ENCODE measurements around the gene CXCL16.

CXCL16 gene

GRCh38 chr17:4739122-4740024, at the start of gene CXCL16, which contains the start of gene ZMYND15:
CXCL16 (minus strand) TSS chr17:4739928; CDS start chr17:4739339, 589 bp downstream.
ZMYND15 (plus strand) TSS chr17:4739833; CDS start chr17:4740549, 716 bp downstream.
- peak in 1 of 2 donors; percentile 19 for DNase-seq (ENCODE audit: low read depth in 2 of 2, low spot score in 1 of 2)

GRCh38 chr17:4788807-4789700, 49.3 kb upstream of the CXCL16 start, which contains the start of gene GLTPD2:
GLTPD2 (plus strand) TSS chr17:4788964; CDS start chr17:4789012, 48 bp downstream.
- DNase-seq (ENCODE audit: low read depth in 2 of 2, low spot score in 1 of 2): no peak

GRCh38 chr17:4788159-4788806, 48.6 kb upstream of the CXCL16 start:
- DNase-seq (ENCODE audit: low read depth in 2 of 2, low spot score in 1 of 2): no peak

GRCh38 chr17:4786516-4786915, 46.8 kb upstream of the CXCL16 start:
- DNase-seq (ENCODE audit: low read depth in 2 of 2, low spot score in 1 of 2): no peak

GRCh38 chr17:4786106-4786511, 46.4 kb upstream of the CXCL16 start, which contains the start of gene VMO1:
VMO1 (minus strand) TSS chr17:4786364; CDS start chr17:4786352, 12 bp downstream.
- no peak for DNase-seq (ENCODE audit: low read depth in 2 of 2, low spot score in 1 of 2)

GRCh38 chr17:4785311-4786105, 45.8 kb upstream of the CXCL16 start:
- DNase-seq (ENCODE audit: low read depth in 2 of 2, low spot score in 1 of 2): no peak

GRCh38 chr17:4782652-4783051, 42.9 kb upstream of the CXCL16 start:
- no peak for DNase-seq (ENCODE audit: low read depth in 2 of 2, low spot score in 1 of 2)

- no peak for DNase-seq (ENCODE audit: low read depth in 2 of 2, low spot score in 1 of 2)
Observed at GRCh38 chr17:4780325-4780955, 40.7 kb upstream of the CXCL16 start.

- no peak for DNase-seq (ENCODE audit: low read depth in 2 of 2, low spot score in 1 of 2)
Observed at GRCh38 chr17:4777969-4778760, 38.4 kb upstream of the CXCL16 start.

- no peak for DNase-seq (ENCODE audit: low read depth in 2 of 2, low spot score in 1 of 2)
Observed at GRCh38 chr17:4772235-4772613, 32.5 kb upstream of the CXCL16 start.

- no peak for DNase-seq (ENCODE audit: low read depth in 2 of 2, low spot score in 1 of 2)
Observed at GRCh38 chr17:4771519-4772234, 31.9 kb upstream of the CXCL16 start, which contains the start of gene TM4SF5. TM4SF5 (plus strand) TSS chr17:4771886; CDS start chr17:4771923, 37 bp downstream.

GRCh38 chr17:4769628-4770027, 29.9 kb upstream of the CXCL16 start:
- DNase-seq (ENCODE audit: low read depth in 2 of 2, low spot score in 1 of 2): no peak

- no peak for DNase-seq (ENCODE audit: low read depth in 2 of 2, low spot score in 1 of 2)
Observed at GRCh38 chr17:4768298-4768697, 28.6 kb upstream of the CXCL16 start.

- DNase-seq (ENCODE audit: low read depth in 2 of 2, low spot score in 1 of 2): no peak
Observed at GRCh38 chr17:4766723-4767122, 27.0 kb upstream of the CXCL16 start.

GRCh38 chr17:4766201-4766600, 26.5 kb upstream of the CXCL16 start:
- no peak for DNase-seq (ENCODE audit: low read depth in 2 of 2, low spot score in 1 of 2)

GRCh38 chr17:4764595-4764994, 24.9 kb upstream of the CXCL16 start:
- no peak for DNase-seq (ENCODE audit: low read depth in 2 of 2, low spot score in 1 of 2)

GRCh38 chr17:4759776-4760236, 20.1 kb upstream of the CXCL16 start:
- DNase-seq (ENCODE audit: low read depth in 2 of 2, low spot score in 1 of 2): no peak

GRCh38 chr17:4753392-4753791, 13.7 kb upstream of the CXCL16 start:
- no peak for DNase-seq (ENCODE audit: low read depth in 2 of 2, low spot score in 1 of 2)

Measured in stimulated activated CD8-positive, alpha-beta memory T cell treated with anti-CD3 and anti-CD28 coated beads, Interleukin-4, amount 100 ng/mL, for 4 hours (primary cell).